ENCODE measurements around the gene HSD17B1.

DNA sequence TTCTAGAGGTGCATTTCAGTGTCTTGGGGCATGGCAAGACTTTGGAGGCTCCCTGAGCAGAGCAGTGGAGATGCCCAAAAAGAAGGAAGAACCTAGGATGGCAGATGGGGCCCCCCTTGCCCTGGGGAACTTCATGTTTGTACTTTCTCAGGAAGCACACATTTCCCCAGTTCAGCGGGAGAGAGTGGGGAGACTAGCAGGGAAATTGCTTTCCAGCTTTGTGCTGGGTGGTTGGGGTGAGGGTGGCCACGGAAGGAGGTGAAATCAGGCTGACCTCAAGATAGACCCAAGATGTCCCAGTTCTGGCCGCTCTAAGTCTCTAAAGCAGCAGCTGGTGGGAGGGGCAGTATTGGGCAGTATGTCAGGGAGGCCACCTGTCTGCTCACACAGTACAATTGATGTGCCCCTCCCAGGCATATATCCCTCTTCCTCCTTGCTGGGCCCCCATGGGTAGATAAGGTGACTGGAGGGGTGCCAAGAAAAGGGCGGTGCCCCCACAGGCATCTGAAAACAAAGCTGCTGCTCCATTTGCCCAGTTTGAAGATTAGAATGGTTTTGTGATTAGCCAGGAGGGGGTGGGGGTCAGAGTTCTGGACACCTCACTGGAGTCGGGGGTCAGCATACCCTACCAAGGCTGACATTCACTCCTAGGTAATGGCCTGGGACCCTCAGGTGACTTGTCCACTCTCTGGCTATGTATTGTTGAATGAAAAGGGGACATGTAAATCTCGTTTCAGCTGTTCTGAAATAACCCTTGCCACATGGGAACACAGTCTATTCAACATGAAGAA lies 33.8 kb upstream of the HSD17B1 start:
- TF ChIP-seq POLR2AphosphoS5 (IDR thresholded peaks at IDR 0.05) = no peak
- TF ChIP-seq, protein P1, sequence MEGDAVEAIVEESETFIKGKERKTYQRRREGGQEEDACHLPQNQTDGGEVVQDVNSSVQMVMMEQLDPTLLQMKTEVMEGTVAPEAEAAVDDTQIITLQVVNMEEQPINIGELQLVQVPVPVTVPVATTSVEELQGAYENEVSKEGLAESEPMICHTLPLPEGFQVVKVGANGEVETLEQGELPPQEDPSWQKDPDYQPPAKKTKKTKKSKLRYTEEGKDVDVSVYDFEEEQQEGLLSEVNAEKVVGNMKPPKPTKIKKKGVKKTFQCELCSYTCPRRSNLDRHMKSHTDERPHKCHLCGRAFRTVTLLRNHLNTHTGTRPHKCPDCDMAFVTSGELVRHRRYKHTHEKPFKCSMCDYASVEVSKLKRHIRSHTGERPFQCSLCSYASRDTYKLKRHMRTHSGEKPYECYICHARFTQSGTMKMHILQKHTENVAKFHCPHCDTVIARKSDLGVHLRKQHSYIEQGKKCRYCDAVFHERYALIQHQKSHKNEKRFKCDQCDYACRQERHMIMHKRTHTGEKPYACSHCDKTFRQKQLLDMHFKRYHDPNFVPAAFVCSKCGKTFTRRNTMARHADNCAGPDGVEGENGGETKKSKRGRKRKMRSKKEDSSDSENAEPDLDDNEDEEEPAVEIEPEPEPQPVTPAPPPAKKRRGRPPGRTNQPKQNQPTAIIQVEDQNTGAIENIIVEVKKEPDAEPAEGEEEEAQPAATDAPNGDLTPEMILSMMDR (IDR thresholded peaks at IDR 0.05; ENCODE audit: poor library complexity, severe bottlenecking) = no peak
- TF ChIP-seq EZH2 (IDR thresholded peaks at IDR 0.05; ENCODE audit: borderline replicate concordance, insufficient read depth, low read length, poor library complexity, severe bottlenecking) = no peak
- no peak for TF ChIP-seq RAD21 (conservative IDR thresholded peaks at IDR 0.05)
- no peak for TF ChIP-seq EP300 (conservative IDR thresholded peaks at IDR 0.05; ENCODE audit: poor library complexity, severe bottlenecking)
- TF ChIP-seq, protein P2, sequence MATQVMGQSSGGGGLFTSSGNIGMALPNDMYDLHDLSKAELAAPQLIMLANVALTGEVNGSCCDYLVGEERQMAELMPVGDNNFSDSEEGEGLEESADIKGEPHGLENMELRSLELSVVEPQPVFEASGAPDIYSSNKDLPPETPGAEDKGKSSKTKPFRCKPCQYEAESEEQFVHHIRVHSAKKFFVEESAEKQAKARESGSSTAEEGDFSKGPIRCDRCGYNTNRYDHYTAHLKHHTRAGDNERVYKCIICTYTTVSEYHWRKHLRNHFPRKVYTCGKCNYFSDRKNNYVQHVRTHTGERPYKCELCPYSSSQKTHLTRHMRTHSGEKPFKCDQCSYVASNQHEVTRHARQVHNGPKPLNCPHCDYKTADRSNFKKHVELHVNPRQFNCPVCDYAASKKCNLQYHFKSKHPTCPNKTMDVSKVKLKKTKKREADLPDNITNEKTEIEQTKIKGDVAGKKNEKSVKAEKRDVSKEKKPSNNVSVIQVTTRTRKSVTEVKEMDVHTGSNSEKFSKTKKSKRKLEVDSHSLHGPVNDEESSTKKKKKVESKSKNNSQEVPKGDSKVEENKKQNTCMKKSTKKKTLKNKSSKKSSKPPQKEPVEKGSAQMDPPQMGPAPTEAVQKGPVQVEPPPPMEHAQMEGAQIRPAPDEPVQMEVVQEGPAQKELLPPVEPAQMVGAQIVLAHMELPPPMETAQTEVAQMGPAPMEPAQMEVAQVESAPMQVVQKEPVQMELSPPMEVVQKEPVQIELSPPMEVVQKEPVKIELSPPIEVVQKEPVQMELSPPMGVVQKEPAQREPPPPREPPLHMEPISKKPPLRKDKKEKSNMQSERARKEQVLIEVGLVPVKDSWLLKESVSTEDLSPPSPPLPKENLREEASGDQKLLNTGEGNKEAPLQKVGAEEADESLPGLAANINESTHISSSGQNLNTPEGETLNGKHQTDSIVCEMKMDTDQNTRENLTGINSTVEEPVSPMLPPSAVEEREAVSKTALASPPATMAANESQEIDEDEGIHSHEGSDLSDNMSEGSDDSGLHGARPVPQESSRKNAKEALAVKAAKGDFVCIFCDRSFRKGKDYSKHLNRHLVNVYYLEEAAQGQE (IDR thresholded peaks at IDR 0.05; ENCODE audit: borderline replicate concordance) = no peak
- TF ChIP-seq MXI1 (conservative IDR thresholded peaks at IDR 0.05; ENCODE audit: poor library complexity, severe bottlenecking) = no peak
- TF ChIP-seq TAF1 (IDR thresholded peaks at IDR 0.05; ENCODE audit: low read depth) = no peak
- TF ChIP-seq SMC3 (conservative IDR thresholded peaks at IDR 0.05; ENCODE audit: poor library complexity) = no peak

Measured in neural cell (in vitro differentiated cells).